HepG2 (cell line): ENCODE results near the gene ANKRD52. TPM values are rescaled to one million over a fixed set of nuclear protein-coding genes. Genes with fewer than 3 reads are reported as not detected.

Experiments
- CAMTA2 ChIP-seq: sonication (generic); formaldehyde crosslinking; IDR thresholded peaks from 2 replicates; pipeline ENCODE4 v1.4.0; 2020; ENCODE audit warnings: mild to moderate bottlenecking, missing genetic modification reagents, borderline replicate concordance
- CCAR2 ChIP-seq: fragments of 200-400 bp; formaldehyde crosslinking; optimal IDR thresholded peaks from 2 replicates; pipeline ENCODE3; 2018; ENCODE audit warnings: low read depth, mild to moderate bottlenecking, low read length, moderate library complexity
- EED ChIP-seq: sonication (generic); formaldehyde crosslinking; IDR thresholded peaks from 2 replicates; pipeline ENCODE4 v1.5.0; 2020; ENCODE audit warnings: mild to moderate bottlenecking, missing genetic modification reagents
- FOXK1 ChIP-seq: sonication (generic); formaldehyde crosslinking; IDR thresholded peaks from 2 replicates; pipeline ENCODE4 v1.4.0; 2020; ENCODE audit warnings: low read depth, missing genetic modification reagents, borderline replicate concordance
- HIC2 ChIP-seq: sonication (generic); formaldehyde crosslinking; IDR thresholded peaks from 2 replicates; pipeline ENCODE4 v1.9.0; 2022; ENCODE audit warnings: low read depth, missing genetic modification reagents
- HMGXB3 ChIP-seq: sonication (generic); formaldehyde crosslinking; IDR thresholded peaks from 2 replicates; pipeline ENCODE4 v1.4.0; 2020; ENCODE audit warnings: missing genetic modification reagents, borderline replicate concordance
- HOXA3 ChIP-seq: sonication (generic); formaldehyde crosslinking; IDR thresholded peaks from 2 replicates; pipeline ENCODE4 v1.5.0; 2020; ENCODE audit warnings: missing genetic modification reagents
- IKZF4 ChIP-seq: sonication (generic); formaldehyde crosslinking; IDR thresholded peaks from 2 replicates; pipeline ENCODE4 v1.5.1; 2020; ENCODE audit warnings: borderline replicate concordance, mild to moderate bottlenecking, low read depth, missing genetic modification reagents; ENCODE audit errors: not compliant biosample characterization
- KDM5B ChIP-seq: sonication (generic); formaldehyde crosslinking; IDR thresholded peaks from 2 replicates; pipeline ENCODE4 v1.4.0; 2020; ENCODE audit warnings: missing genetic modification reagents, mild to moderate bottlenecking, borderline replicate concordance
- KDM6A ChIP-seq: IDR thresholded peaks from 2 replicates; pipeline ENCODE4 v1.6.1; 2016; ENCODE audit warnings: low read depth
- MATR3 ChIP-seq: sonication (generic); formaldehyde crosslinking; IDR thresholded peaks from 2 replicates; pipeline ENCODE4 v1.4.0; 2020; ENCODE audit warnings: missing genetic modification reagents
- NFIB ChIP-seq: sonication (generic); formaldehyde crosslinking; IDR thresholded peaks from 2 replicates; pipeline ENCODE4 v1.9.0; 2021; ENCODE audit warnings: missing genetic modification reagents, mild to moderate bottlenecking, borderline replicate concordance
- NFYB ChIP-seq: sonication (generic); formaldehyde crosslinking; IDR thresholded peaks from 2 replicates; pipeline ENCODE4 v1.4.0; 2020; ENCODE audit warnings: missing genetic modification reagents
- NPAS2 ChIP-seq: sonication (generic); formaldehyde crosslinking; IDR thresholded peaks from 2 replicates; pipeline ENCODE4 v1.8.0; 2022; ENCODE audit warnings: mild to moderate bottlenecking, missing genetic modification reagents, borderline replicate concordance
- RNF2 ChIP-seq: fragments of 450-650 bp; conservative IDR thresholded peaks from 2 replicates; pipeline ENCODE4 v1.6.1; 2016; ENCODE audit warnings: low read depth
- SOX5 ChIP-seq: IDR thresholded peaks from 2 replicates; pipeline ENCODE4 v1.6.1; 2016; ENCODE audit warnings: borderline replicate concordance
- ZNF333 ChIP-seq: sonication (generic); formaldehyde crosslinking; IDR thresholded peaks from 2 replicates; pipeline ENCODE4 v1.4.0; 2020; ENCODE audit warnings: mild to moderate bottlenecking, missing genetic modification reagents, borderline replicate concordance
- ZNF367 ChIP-seq: sonication (generic); formaldehyde crosslinking; IDR thresholded peaks from 2 replicates; pipeline ENCODE4 v1.4.0; 2020; ENCODE audit warnings: missing genetic modification reagents, borderline replicate concordance
- ZNF503 ChIP-seq: sonication (generic); formaldehyde crosslinking; IDR thresholded peaks from 2 replicates; pipeline ENCODE4 v1.4.0; 2020; ENCODE audit warnings: missing genetic modification reagents
- ZNF598 ChIP-seq: sonication (generic); formaldehyde crosslinking; IDR thresholded peaks from 2 replicates; pipeline ENCODE4 v1.5.1; 2020; ENCODE audit warnings: mild to moderate bottlenecking, missing genetic modification reagents, borderline replicate concordance
- ZNF777 ChIP-seq: sonication (generic); formaldehyde crosslinking; IDR thresholded peaks from 2 replicates; pipeline ENCODE4 v1.4.0; 2020; ENCODE audit warnings: missing genetic modification reagents
- ZSCAN30 ChIP-seq: sonication (generic); formaldehyde crosslinking; IDR thresholded peaks from 2 replicates; pipeline ENCODE4 v1.5.0; 2020; ENCODE audit warnings: mild to moderate bottlenecking, missing genetic modification reagents
- polyA plus RNA-seq, 8 experiments: library from polyadenylated mRNA; depleted of rRNA in 3 of 8; stranded (reverse) in 7 of 8; unstranded in 1 of 8; fragments of >200 nt; fragmentation: Illumina TruSeq in 4 of 8; extraction: Trizol in 4 of 8; gene quantifications; 2 replicates each; pipeline versions ENCODE4 v1.2.1 to v1.2.3, GENCODE V29; 2011 to 2016; ENCODE audit warnings: low read depth in 4 of 8, missing spikeins in 1 of 8, mixed read lengths in 1 of 8; ENCODE audit not compliant: insufficient read depth in 1 of 8
- total RNA-seq, 5 experiments: library from RNA; depleted of rRNA; stranded (reverse); fragments of >200 nt; fragmentation: Illumina TruSeq; extraction: Trizol; gene quantifications; 2 replicates each; pipeline ENCODE4 v1.2.3, GENCODE V29; 2016; ENCODE audit warnings: low read depth in 1 of 5

ANKRD52 gene
- total and polyA plus RNA-seq, 2 of the 13 experiments (the other 11 are each of a cell fraction or from before 2014, with no cell fraction given), result 7.8 to 9.2 TPM

GRCh38 chr12:56189099-56189917 lies 68.9 kb downstream of the ANKRD52 start, which contains the start of gene SMARCC2 (continued):
- TF ChIP-seq ZNF598 (CRISPR knock-in tag) (no peak), NFIB (CRISPR knock-in tag) (no peak), RNF2 (no peak), MATR3 (CRISPR knock-in tag) (no peak), HOXA3 (CRISPR knock-in tag) (no peak; the same call in 1 of the 2 replicates), SOX5 (CRISPR knock-in tag) (no peak; the same call in 1 of the 2 replicates), FOXK1 (CRISPR knock-in tag) (0 out of 2 replicates have a peak, but pooled peaks have one; percentile 12), KDM6A (CRISPR knock-in tag) (no peak), ZNF777 (CRISPR knock-in tag) (peak; percentile 11), NFYB (CRISPR knock-in tag) (no peak), IKZF4 (no peak), ZNF333 (CRISPR knock-in tag) (0 out of 2 replicates have a peak, but pooled peaks have one; percentile 75), NPAS2 (CRISPR knock-in tag) (no peak), HIC2 (CRISPR knock-in tag) (no peak), CCAR2 (no peak), CAMTA2 (no peak; the same call in 1 of the 2 replicates), ZNF367 (CRISPR knock-in tag) (no peak), KDM5B (CRISPR knock-in tag) (0 out of 2 replicates have a peak, but pooled peaks have one; percentile 38), EED (no peak), ZNF503 (CRISPR knock-in tag) (no peak), HMGXB3 (no peak), ZSCAN30 (no peak)
